HG03571 (cell line): ENCODE results near the gene IFNL1.
"Not testable (repeated sequence)": the region's sequence is repeated elsewhere in the genome, so short reads cannot be mapped to it uniquely, and the experiment has no call there.

Experiments
- ATAC-seq: cut with Tn5 transposase; IDR thresholded peaks from one replicate; pipeline ENCODE4 v1.9.1; 2021; ENCODE audit not compliant: unreplicated experiment

The IFNL1 gene

GRCh38 chr19:39270036-39270871 is 26.0 kb upstream of the IFNL1 start:
- no peak for ATAC-seq

DNA sequence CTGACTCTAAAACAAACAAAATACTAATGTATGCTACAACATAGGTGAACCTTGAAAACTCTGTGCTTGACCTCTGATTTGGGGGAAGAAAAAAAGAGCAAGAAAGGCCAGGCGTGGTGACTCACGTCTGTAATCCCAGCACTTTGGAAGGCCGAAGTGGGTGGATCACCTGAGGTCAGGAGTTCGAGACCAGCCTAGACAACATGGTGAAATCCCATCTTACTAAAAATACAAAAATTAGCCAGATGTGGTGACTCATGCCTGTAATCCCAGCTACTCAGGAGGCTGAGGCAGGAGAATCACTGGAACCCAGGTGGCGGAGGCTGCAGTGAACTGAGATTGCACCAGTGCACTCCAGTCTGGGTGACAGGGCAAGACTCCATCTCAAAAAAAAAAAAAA is 22.3 kb upstream of the IFNL1 start:
- not testable (repeated sequence) for ATAC-seq

- no peak for ATAC-seq
Observed at GRCh38 chr19:39275578-39275977, 20.6 kb upstream of the IFNL1 start.

- no peak for ATAC-seq
Observed at GRCh38 chr19:39276740-39277139, 19.5 kb upstream of the IFNL1 start.

DNA sequence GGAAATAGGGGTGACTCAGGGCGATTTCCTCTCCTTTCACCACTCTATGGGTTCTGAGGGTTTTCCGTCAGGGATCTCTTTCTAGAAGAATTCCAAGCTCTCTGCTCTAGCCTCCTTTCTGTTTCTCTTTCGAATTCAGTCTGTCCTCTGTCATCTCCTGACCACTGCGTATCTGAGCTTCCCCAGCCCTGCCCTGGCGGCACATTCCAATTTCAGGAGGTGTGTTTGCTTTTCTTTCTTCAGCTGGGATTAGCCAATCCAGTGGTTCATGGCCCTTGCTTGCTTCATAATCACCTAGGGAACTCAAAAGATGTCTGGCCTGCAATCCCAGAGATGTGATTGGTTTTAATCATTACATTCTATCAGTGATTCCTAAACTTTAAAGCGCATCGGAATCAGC is 18.6 kb upstream of the IFNL1 start:
- no peak for ATAC-seq

DNA sequence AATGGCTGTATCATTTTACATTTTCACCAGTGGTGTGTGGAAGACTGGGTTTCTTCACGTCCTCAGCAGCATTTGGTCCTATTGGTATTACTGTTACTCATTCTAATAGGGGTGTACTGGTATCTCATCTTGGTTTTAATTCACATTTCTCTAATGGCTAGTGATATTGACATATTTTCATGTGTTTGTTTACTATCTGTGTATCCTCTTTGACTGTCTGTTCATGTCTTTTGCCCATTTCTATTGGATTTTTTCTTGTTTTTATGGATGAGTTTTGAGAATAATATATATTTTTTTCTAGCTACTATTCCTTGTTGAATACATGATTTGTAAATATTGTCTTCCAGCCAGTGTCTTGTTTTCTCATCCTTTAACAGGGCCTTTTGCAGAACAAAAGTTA is 14.2 kb upstream of the IFNL1 start:
- ATAC-seq: no peak

DNA sequence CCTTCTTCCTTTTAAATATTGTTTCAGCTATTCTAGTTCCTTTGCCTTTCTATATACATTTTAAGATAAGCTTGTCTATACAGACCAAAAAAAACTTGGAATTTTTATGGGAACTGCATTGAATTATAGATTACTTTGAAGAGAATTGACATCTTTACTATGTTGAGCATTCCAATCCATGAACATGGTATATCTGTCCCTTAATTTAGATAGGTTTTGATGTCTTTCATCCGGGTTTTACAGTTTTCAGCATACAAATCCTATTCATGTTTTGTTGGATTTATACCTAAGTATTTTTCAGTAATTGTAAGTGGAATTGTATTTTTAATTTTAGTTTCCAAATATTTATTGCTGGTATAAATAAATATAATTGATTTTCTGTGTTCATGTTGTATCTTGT is 12.2 kb upstream of the IFNL1 start:
- ATAC-seq: no peak

- no peak for ATAC-seq
Observed at GRCh38 chr19:39293394-39293793, 2.8 kb upstream of the IFNL1 start.

DNA sequence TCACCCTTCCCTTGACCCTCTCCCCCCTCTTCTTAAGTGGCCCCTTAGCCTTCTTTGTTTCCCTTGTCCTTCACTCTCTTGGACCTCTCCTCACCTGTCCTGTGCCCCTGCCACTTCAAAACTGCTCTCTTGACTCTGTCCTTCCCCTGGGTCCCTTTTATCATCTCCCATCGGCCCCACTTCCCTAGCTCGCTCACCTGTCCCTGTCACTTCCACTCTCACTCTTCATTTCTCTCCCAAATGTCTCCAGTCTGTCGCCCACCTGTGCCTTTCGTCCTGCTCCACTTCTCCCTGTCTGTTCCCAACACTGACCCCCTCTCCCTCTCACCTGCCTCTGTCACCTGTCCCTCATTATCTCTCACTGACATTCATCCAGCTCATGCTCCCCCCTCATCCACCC is 699 bp downstream of the IFNL1 start:
- no peak for ATAC-seq

- no peak for ATAC-seq
Observed at GRCh38 chr19:39297931-39298634, 1.9 kb downstream of the IFNL1 start.

- ATAC-seq: no peak
Observed at GRCh38 chr19:39299404-39299803, 3.2 kb downstream of the IFNL1 start.

DNA sequence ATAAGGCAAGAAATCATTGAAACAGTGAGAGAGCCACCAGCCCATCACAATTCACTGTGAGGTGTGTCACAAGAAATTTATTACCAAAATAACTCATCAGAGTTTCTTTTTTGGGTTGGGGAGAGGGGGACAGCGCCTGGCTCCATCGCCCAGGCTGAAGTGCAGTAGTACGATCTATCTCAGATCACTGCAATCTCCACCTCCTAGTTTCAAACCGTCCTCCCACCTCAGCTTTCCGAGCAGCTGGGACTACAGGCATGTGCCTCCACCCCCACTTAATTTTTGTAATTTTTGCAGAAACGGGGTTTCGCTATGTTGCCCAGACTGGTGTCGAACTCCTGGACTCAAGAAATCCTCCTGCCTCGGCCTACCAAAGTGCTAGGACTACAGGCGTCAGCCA is 3.6 kb downstream of the IFNL1 start:
- ATAC-seq: no peak

- ATAC-seq: no peak
Observed at GRCh38 chr19:39301021-39301420, 4.8 kb downstream of the IFNL1 start.

DNA sequence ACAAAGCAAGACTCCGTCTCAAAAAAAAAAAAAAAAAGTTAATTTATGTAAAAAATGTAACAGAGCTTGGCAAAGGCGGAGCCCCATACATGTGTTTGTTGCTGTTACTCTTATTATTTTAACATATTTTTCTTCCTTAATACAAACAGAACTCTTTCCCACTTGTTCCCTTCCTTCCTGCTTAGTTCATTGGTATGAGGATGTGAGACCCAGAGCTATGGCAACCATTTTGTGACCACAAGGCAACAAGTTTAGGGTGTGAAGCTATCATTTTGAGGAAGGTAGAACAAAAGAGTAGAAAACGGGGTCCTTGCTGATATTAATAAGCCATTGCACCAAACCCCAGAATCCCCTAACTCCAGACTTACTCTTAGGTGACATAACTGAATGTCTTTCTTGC is 5.4 kb downstream of the IFNL1 start:
- no peak for ATAC-seq

DNA sequence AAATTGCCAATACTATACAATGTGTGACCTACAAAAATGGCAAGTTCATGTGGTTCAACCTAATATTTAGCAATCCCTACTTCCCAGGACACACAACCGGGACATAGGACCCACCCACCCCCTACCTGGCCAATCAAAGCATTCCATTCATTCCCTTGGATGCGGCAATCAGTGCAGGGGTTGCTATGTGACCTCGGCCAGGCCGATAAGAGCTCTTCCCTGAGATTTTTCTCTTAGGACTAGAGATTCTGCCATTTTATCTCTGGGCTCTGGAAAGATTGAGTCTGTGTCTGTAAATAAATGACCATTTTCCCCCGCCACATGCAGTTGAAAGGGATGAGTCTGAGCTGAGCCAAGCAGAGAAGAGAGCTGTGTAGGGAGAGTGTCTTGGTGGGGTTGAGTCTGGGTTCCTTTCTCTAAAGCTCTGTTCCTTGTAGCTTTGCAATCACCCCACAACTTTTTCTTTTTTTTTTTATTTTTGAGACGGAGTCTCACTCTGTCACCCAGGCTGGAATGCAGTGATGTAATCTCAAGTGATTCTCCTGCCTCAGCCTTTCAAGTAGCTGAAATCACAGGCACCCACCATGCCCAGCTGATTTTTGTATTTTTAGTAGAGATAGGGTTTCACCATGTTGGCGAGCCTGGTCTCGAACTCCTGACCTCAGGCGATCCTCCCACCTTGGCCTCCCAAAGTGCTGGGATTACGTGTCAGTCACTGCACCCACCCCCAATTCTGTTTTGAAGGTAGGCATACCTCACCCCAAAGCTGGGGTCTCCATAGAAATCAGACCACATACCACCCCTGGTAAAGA is 7.4 kb downstream of the IFNL1 start:
- no peak for ATAC-seq

DNA sequence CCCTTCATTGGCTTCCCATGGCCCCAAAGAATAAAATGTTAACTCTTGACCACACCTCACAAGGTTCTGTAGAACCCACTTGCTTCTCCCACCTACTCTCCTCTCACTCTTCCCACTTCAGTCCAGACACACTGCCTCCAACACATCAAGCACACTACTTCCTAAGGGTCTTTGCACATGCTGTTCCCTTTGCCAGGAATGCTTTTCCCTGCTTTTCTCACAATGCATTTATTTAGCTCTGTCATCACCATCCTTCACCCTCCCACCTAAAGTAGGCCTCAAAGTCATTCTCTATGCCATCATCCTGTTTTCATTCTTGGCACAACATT is 7.9 kb downstream of the IFNL1 start:
- no peak for ATAC-seq

DNA sequence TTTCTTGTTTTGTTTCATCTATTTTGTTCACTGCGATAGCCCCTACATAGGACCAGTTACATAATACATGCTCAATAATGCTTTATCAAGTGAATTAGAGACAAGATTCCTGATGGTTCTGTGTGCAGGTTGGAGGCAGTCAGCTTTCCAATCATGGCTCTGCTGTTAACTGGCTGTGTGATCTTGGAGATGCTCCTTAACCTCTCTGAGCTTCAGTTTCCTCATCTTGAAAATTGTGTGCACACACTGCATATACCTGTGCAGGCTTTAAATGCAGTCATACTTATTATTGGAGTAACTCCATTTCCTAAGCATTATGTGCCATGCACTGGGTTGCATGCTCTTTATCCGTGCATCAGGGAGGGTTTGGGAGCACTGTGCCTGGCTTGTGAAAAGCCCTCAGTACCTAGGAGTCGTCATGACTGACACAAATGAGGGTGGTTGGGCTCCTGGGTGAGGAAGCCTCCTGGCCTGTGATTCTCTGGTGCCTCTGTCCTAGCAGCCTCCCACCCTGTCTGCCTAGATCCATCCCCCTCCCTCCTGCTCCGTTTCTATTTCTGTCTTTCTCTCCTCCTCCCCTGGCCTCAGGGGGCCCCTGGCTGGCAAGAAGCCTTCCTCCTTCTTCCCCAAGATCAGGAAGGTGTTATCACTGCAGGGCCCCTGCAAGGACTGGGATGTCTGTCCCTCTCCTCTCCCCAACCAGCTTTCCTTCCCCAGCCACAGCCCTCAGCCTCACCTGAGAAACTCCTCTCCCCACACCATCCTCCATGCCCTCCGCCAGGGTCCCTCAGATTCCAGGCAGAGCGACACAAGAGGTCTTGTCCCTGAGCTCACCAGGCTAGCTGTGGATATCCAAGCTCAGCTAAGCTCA is 8.7 kb downstream of the IFNL1 start:
- no peak for ATAC-seq

DNA sequence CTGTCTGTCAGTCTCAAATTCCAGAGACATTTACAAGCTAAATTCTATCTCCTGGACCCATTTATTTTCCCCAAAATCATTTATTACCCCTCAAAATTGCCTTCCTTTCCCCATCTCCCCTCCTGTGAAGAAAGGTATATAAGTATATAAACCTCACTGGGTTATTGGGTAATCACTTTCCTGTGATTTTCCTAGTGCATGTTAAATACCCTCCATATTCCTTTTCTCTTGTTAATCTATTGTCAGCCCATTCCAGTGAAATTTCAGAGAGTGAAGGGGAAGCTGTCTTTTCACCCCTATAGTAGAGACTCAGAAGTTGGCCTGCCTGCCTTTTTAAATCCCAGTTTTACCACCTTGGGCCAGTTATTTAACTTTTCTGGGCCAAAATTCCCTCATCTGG is 9.9 kb downstream of the IFNL1 start:
- no peak for ATAC-seq

DNA sequence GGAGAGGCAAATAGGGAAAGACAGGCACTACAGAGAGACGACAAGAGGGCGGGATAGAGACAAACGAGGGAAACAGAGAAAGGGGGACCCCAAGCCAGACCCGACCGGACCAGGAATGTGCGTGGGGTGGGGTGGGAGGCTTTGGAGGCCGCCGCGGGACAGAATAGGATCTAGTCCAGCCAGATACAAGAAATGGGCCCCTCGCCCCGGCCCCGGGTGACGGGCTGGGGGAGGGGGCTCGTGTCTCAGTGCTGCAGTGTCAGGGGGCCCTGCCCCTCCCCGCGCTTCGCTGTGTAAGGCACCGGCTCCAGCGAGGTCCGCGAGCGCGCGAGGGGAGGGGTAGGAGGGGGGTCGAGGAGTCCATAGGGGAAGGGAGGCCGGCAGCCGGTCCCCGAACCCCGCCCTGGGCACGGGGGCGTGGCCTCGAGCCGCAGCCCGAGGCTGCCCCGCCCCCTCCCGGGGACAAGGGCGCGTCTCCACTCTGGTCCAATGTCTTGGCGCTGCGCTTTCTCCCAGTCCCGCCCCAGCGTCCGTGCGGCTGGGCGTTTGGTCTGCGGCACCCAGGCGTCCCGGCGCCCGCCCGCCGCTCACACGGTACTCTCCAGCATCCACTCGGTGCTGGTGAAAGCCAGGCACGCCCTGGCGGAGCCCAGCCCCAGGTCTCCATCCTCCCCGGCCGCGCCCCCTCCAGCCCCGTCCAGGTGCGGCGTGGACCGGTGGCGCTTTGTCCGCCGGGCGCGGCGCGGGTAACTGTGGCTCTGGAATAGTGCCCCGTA is 11.0 kb downstream of the IFNL1 start:
- ATAC-seq: no peak
